NCI-H524 (cell line): Measurements from ENCODE around the gene GRIN2C.
"Not testable (repeated sequence)": the region's sequence is repeated elsewhere in the genome, so short reads cannot be mapped to it uniquely, and the experiment has no call there.

Experiments used
- DNase-seq, 2 experiments: peaks; one replicate each; lab custom pipeline; 2025; lab: John Stamatoyannopoulos, UW

The GRIN2C gene

DNA sequence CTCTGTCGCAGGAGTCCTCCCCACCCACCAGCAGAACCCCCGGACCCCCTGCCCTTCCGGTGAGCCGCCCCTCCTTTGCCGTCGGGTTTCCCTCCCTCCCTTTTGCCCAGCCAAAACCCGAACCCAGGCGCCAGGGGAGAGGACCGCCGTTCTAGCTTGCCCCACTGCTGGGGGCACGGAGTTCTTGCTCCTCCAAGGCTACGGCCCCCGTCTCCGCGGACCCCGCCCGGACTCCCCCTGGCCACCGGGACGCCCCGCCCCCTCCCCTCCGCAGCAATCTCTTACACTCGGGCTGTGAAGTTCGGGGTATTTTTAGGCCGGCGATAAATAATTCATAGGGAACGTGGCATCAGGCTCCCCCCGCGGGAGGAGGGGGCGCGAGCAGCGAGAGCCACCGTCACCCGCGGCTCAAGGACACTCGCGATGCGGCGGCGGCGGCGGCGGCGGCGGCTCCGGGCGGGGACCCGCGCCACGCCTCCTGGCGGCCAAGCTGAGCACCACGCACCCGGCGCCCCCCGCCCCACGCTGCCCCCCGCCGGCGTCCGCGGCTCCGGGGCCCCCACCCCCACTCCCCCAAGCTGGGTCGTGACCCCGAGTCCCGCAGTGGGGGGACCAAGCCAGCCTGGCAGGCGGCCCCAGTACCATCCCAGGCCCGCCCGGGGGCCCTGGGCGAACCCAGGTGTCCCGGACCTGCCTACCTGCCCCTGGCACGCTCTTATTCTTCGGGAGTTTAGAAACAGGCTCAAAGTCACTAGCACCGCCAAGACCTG, at the start of gene GRIN2C:
Gene GRIN2C, minus strand, starts transcription at position 427 of the 770 bp plus-strand sequence. CDS start 4,793 bp downstream, outside the sequence.
- DNase-seq = peak in 1 of 2 experiments; percentile 42

DNA sequence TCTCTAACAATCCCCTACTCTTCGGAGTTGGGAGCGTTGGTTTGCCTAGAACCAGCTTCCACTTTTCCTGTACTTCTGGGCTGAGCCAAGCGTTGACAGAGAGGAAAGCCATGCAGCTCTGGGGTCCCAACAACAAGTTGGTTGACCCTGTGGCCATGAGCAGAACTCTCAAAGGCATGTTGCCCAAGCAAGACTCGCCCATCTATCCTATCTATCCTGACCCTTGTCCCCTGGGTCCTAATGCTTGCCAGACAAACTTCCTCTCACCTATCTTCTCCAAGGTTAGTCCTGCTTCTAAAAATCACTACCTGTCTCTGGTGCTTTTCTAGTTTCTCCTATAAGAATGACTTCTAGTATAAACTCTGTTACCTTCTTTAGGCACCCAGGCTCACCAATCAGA, 49.4 kb upstream of the GRIN2C start:
- not testable (repeated sequence) for DNase-seq

DNA sequence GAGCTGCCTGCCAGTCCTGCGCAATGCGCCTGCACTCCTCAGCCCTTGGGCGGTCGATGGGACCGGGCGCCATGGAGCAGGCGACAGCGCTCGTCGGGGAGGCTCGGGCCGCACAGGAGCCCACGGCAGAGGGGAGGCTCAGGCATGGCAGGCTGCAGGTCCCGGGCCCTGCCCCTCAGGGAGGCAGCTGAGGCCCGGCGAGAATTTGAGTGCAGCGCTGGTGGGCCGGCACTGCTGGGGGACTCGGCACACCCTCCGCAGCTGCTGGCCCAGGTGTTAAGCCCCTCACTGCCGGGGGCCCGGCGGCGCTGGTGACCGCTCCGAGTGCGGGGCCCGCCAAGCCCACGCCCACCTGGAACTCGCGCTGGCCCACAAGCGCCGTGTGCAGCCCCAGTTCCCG, 47.3 kb upstream of the GRIN2C start:
- DNase-seq = no peak

DNA sequence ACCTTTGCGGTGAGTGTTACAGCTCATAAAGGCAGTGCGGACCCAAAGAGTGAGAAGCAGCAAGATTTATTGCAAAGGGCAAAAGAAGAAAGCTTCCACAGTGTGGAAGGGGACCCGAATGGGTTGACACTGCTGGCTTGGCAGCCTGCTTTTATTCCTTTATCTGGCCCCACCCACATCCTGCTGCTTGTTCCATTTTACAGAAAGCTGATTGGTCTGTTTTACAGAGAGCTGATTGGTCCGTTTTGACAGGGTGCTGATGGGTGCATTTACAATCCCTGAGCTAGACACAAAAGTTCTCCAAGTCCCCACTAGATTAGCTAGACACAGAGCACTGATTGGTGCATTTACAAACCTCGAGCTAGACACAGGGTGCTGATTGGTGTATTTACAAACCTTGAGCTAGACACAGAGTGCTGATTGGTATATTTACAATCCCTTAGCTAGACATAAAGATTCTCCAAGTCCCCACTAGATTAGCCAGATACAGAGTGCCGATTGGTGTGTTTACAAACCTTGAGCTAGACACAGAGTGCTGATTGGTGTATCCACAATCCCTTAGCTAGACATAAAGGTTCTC, 46.6 kb upstream of the GRIN2C start:
- DNase-seq = not testable (repeated sequence)

DNA sequence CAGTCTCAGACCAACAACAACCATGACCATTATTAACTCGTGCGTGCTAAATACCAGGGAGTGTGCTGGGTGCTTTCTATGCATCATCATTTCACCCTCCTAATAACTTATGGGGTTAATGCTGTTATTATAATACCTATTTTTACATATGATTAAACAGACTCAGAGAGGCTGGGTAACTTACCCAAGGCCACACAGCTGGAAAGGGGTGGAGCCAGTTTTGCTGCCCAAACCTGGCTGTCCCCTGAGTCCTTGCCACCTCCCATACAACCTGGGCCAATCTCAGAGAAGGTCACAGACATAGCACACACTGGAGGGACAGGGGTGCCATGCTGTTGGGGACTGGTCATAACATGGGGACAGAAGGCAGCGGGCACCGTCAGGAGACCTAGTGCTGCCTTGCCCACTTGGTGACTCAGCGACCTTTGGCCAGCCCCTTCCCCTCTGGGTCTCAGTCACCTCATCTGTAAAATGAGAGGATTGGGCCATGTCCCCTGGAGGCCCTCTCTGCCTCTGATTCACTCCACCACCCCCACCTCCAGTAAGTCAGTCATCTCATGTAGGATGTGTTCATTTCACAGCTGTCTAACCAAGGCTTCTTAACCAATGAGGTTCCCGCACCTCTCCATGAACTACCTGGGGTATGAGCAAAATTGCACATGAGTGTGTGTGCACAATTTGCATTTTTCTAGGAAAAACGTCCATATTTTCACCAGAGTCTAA, 45.2 kb upstream of the GRIN2C start:
- DNase-seq = no peak

DNA sequence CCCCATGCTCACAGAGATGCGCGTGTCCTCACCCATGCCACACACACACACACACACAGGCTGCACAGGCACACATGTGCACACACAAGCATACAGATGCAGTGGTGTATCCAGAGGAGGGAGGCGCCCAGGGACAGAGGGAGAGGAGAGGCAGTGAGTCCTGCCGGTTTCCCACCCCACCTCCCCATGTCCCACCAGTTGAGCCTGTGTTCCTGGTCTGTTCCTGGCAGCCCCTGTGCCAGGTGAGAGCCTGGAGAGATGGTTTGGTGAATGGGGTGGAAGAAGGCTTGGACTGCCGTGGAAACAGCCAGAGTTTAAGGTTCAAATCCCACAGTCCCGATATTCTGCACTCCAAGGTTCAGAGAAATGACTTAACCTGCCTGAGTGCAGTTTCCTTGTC, 44.0 kb upstream of the GRIN2C start:
- no peak for DNase-seq

DNA sequence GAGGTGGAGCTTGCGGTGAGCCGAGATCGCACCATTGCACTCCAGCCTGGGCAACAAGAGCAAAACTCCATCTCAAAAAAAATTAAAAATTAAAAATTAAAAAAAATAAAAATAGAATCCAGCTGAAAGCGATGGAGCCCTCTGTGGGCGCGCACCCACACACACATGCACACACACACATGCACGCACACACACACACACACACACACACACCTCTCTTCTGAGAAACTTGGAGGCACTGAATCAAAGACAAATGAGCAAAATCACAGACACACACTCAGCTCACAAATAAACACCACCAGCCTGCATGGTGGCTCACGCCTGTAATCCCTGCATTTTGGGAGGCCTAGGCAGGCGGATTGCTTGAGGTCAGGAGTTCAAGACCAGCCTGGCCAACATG, 43.3 kb upstream of the GRIN2C start:
- DNase-seq = no peak

DNA sequence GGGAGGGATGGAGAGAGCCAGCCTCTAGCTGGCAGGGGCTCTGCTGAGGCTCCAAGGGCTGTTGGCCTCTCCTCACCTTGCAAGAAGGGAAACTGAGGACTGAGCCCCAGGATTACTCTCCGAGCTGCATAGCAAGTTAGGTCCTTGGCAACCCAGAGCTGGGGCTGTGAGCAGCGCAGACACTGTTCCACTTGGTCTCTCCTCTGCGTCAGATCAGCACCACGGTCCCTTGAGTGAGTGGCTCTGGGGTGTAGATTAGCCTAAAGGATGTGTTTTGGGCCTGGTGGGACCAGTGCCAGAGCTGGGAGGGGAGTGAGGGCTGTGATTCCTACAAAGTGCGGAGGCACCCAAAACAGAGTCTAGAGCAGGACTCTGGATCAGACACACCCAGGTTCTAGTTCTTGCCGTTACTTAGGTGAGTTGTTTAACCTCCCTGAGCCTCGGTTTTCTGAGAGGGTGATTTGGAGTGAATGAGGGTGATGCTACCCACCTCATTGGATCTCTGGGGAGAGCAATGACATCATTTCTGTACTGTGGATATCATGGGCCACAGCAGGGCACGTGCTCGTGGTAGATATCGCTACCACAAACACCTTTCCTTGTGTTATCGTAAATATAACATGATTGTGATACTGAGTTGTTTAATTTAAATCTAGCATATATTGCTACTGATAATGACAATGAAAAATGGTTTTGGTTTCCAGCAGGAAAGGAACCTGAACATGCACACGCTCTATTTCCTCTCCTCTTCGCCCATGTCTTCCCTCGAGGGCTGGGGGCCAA, 41.9 kb upstream of the GRIN2C start:
- no peak for DNase-seq

DNA sequence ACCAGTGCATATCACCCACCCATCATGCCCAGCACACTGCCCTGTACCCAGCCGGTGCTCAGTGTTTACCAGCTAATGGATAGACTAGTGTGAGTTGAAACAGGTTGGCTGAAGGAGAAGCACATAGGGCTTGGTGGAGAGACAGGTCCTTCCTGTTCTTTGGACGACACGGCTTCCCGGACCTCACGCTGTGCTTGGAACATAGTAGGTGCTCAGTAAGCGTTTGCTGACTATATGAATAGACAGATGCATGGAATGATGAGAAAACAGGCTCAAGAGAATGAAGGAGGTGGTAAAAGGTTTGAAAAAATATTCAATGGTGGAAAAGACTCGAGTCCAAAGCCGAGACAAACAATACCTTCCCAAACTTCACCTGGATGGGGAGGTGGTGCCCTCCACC, 40.5 kb upstream of the GRIN2C start:
- no peak for DNase-seq

DNA sequence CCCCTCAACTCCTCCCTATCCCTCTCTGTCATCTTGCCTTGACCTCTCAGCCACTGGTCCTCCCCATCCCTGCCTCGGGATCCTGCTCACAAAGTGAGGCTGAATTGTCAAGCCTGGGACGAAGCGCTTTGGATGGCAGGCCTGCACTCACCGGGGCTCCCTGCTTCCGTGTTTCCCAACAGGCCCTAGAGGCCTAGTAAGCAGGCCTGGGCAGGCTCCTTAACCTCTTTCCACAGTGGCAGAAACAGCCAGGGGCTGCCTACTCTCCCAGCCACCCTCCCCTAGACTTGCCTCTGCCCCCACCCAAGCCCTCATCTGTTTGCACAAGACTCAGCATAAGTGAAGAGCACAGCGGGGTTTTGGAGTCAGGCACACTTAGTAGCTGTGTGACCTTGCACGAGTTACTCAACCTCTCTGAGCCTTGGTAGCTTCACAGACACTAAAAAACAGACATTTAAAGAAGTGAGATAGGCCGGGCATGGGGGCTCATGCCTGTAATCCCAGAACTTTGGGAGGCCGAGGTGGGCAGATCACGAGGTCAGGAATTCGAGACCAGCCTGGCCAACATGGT, 38.8 kb upstream of the GRIN2C start:
- no peak for DNase-seq

DNA sequence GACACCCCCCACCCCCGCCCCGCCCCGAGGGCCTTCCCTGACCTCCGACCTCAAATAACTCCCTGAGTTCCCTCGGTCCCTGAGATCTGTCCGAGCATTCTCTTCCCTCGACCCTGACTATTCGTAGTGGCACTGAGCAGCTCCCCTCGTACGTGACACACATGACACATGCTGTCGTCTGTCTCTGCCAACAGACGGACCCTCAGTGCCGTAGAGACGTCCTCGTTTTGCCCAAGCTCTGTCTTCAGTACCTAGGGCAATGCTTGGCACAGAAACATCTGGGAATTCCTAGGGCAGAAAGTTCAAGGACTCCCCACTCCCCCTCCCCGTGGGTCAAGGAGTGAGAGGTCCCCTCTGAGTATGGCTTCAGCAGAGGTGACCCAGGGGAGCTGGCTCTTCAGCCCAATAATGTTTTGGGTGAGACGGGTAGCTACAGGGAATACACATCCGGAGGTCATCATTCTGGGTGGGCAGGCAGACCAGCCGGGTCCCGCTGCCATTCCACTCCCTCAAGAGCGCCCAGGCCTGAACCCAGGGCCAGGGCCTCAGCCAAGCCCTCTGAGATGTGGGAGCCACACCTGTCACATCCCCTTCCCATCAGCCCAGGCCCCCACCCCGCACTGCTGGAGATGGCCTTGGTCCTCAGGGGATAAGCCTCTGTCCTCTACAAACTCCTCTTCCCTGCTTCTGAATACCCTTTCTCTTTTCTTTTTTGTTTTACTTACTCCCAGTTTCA, 34.4 kb upstream of the GRIN2C start:
- DNase-seq = peak in 1 of 2 experiments; percentile 29

DNA sequence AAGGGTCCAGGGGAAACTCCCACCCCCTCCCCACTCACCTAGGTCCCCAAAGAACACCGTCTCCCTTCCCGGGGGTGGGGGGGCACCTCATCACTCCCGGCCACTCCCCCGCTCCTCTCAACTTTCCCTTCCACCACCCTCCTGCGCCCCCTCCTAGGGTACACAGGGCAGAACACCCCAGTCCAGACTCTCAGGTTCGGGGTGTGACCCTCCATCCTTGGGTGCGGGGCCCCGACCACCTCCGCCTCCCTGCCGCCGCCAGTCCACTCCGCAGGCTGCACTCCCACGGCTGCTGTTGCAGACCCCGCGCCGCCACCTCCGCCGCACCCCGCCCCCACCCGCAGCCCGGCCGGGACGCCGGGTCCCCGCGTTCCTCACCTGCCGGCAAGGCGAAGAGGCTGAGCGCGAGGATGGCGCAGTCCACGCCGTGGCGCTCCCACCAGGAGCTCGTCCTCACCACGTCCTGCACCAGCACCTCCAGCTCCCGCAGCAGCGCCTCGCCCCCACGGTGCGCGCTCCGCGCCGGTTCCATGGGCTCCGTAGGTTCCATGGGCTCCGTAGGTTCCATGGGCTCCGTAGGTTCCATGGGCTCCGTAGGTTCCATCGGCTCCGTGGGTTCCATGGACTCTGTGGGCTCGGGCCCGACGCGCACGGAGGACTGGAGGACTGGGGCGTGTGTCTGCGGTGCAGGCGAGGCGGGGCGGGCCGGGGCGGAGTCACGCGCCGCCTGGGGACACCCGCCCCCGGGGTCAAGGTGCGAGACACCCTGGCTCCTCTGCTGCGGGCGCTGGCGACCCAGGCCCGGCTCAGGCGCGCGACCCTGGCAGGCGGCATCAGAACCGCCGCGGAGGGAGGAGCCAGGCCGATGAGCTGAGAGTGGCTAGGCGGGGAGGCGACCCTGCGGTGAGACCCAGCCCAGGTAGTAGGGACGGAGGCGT, 33.6 kb upstream of the GRIN2C start, which contains the start of gene FADS6:
Gene FADS6, minus strand, starts transcription at position 660 of the 938 bp plus-strand sequence. Its CDS starts 38 bp downstream, at position 622.
- DNase-seq = no peak

DNA sequence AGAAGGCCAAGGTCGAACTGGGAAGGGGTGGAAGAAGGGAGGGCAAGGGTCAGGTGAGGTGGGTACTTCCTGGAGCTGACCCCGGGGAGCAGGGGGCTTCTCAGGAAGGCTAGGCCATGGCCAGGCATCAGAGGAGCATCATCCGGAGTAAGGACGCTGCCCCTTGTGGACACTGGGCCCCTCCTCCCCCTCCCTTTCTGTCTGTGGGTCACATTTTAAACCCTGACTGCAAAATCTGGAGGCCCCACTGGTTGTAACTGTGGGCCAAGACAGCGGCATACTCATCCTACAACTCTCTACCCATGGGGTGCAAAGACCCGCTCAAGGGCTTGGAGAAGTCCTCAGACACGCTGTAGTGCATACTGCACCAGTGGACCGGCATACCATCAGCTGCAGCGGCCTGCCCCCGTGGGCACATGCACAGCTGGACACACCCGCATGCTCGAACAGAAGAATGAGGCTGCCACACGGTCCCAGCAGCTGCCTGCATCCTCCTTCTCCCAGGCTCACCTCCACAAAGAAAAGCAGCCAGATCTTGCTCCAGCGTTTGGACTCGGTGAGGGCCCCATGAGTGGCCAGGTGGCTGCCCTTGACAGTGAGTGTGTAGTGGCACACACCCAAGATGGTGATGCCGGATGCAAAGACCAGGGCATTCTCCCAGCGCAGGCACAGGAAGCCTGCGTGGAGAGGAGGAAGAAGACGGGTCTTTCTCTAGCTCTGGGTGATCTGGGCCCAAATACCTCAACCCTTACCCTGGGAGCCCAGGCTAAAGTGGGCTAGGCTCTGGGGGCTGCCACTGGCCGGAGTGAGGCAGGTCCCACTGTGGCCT, 32.5 kb upstream of the GRIN2C start:
- DNase-seq = peak in 1 of 2 experiments; percentile 59

DNA sequence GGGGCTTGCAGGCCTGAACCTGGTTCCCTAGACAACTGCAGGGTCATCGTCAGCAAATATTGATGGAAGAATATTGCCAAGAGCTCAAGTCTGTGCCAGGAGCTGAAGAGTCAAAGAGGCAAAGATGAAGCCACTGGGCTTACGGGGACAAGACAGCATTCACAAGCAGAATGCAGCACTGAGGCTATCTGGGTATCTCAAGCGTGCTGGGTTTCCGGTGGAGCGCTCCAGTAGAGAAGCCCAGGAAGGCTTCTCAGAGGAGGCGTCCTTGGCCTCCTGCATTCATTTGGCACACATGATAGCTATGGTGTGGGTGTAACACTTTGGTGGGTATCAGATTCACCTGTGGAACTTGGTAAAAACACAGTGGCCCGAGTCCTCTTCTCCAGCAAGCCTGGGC, 30.9 kb upstream of the GRIN2C start:
- DNase-seq = no peak

DNA sequence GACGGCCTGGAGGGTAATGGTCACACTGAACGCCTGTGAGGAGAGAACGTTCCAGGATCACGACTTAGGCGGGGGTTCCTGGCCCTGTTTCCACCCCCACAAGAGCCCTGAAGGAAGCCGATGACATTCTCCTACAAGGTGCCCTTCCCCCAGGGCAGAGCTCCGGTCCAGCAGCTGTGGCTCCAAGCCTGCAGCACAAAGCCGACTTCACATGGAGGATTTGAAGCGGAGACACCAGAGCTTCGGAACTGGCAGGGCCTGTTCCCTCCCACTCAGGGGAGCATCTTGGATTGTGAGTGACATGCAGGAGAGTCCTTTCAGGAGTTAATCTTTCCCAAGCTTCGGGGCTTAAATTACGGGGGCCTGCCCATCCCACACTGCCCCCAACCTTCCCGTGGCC, 28.8 kb upstream of the GRIN2C start:
- peak in 1 of 2 experiments; percentile 51 for DNase-seq

DNA sequence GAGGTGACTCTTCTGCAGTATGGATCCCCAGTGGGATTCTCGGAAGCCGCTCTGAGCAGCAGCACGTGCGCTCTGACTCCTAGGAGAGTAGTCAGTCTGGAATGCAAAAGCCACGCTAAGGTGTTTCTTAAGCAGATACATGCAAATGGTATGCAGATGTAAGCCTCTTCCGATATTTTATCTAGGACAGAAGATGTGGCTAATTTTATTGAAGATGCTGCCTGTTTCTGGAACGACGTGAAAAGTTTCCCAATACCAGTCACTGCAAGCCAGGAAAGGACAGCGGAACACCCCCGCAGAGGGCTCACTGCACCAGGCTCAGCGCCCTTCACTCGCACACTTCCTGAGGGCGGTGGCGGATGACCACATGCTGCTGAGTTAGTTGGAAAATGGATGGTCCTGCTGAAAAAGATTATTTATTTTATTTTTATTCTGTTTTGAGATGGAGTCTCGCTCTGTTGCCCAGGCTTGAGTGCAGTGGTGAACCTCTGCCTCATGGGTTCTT, 23.6 kb upstream of the GRIN2C start:
- DNase-seq = no peak

DNA sequence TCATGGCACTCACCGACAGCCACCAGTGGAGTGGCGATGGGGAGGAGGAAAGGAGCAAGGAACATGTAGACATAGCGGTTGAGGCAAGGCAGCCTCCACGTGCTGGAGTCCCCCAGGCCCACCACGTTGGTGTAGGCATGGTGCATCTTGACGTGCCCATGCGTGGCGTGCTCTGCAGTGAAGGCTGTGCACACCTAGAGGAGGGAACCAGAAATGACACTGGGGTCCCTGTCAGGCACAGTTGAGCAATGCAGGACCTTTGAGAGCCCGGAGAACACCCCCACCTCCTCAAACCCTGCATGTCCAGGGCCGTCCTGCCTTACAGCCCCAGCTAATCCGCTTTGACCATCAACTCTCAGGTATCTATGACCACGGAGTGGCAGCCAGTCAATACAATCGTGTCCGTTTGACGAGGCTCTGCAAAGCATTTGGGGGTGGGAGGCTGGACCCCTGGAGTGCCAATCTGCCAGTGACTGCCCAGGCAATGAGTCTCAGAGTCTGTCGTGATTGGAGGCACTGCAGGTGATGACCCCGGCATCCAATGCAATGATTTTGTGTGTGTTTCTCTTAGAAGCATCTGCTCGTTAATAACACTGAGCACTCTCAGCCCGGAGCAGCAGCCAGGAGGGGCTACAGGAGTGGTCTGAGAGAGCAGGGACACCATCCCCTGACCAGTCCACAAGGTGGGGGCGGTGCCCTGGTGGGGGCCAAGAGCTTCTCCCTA, 23.0 kb upstream of the GRIN2C start:
- no peak for DNase-seq

DNA sequence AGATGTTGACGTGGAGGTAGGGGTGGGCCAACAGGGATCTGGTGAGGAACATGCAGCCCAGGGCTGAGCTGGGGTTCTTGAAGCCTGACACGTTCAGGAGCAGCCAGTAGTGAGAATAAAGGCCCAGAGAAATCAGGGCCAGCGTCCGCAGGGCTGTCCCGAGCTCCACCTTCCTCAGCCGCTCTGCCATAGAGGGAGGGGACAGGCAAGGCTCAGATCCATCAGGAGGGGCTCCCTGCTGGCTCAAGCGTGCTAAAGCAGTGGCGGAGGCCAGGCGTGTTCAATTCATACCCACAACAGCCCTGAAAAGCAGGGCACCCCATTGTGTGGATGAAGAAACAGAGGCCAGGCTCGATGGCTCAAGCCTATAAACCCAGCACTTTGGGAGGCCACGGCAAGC, 21.4 kb upstream of the GRIN2C start:
- DNase-seq = no peak
